ENCODE data around the gene CYSTM1.
A peak's percentile ranks its signal among the peaks of the same experiment; 100 is the strongest.

The CYSTM1 gene

DNA sequence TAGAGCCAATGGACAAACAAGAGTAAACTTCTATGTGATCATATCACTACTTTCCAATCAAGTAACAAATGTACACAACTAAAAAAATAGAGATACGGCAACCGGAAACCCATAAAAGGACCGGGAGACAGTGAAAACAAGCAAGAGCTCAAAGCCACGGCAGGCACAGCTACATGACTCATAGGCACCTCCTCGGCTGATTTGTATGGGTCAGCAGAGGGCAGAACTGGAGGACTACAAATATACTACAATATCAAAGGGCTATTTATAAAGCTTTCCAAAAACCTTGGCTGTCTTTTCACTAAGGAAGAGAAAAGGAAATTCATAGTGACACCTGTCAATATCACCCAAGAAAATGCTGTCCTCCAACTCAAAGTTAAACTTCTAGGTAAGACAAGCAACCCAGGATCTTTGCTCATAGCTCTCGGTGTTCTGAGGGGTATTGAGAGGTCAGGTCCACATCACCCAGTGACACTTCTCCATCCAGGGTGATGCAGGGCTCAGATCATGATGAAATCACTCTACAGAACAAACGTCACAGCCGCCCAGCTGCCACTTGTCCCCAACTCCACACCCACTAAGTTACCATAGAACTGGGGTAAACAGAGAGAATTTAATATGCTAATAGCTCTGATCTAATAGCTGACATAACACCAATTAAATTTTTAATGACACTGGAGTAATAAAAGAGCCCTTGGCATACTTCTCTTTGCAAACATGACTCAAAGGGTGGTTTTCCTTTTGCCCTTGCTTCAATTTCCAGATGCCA lies 86.6 kb downstream of the CYSTM1 start:
- DNase-seq (ENCODE audit: insufficient read length, low spot score) (peak; percentile 73), FAIRE-seq (peak; percentile 92)
- no peak for TF ChIP-seq POLR2A (IDR thresholded peaks at IDR 0.05; ENCODE audit: low read depth, low read length)

DNA sequence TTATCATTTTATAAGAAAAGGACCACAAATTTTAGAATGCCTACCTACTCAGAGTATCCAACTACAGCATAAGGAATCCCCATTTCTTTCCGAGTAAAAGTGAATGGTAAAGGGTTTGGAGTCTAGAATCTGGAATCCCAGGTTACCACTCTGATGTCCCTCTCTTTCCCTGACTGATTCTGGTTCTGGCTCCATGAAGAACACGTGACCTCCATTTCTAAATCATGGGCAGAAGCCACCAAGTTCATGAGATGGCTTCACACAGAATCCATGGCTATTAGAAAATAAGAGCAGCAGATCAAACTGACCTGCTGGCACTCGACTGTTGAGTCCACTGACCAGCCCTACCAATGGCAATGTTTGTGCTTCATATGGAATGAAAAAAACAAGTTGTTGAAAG lies 87.2 kb downstream of the CYSTM1 start:
- FAIRE-seq = no peak

DNA sequence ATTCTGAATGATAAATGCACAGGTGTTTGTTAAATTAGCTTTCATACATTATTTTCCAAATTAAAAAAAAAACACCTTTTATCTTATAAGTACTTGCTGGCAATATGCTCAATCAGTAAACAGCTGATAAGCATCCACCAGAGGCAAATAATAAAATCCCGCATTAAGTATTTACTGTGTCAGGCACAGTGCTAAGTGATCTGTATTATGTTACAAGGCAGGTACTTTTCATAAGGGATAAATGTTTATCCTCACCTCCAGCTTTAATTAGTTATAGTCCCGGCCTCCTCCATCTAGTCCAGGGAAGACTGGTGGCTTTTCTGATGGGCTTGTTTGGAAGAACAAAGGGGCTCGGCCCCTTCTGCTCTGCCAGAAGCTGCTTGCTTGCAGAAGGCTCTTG lies 87.9 kb downstream of the CYSTM1 start:
- FAIRE-seq = no peak

More for the DNA sequence above, 87.2 kb downstream of the CYSTM1 start:
- DNase-seq (ENCODE audit: insufficient read length, low spot score) = no peak
- no peak for TF ChIP-seq POLR2A (IDR thresholded peaks at IDR 0.05; ENCODE audit: low read depth, low read length)

DNA sequence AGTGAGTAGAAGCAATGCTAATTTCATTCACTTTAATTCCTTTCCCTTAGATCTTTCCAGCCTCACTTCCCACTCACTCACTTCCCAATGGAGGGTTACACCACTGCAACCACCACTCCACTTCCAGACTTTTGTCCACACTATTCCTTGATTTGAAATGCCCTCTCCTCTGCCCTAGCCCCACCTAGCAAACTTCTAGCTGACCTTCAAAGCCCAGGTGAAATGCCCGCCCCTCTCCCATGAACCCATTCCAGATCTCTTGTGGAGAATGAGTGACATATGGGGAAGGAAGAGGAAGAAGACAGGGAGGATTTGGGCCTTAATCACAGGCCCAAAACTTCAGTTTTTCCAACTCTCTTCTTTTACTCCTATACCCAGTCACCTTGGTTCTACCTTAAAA lies 90.9 kb downstream of the CYSTM1 start:
- FAIRE-seq = no peak
- TF ChIP-seq POLR2A (IDR thresholded peaks at IDR 0.05; ENCODE audit: low read depth, low read length) = no peak
- no peak for DNase-seq (ENCODE audit: insufficient read length, low spot score)

More for the DNA sequence above, 87.9 kb downstream of the CYSTM1 start:
- DNase-seq (ENCODE audit: insufficient read length, low spot score) = no peak
- no peak for TF ChIP-seq POLR2A (IDR thresholded peaks at IDR 0.05; ENCODE audit: low read depth, low read length)

DNA sequence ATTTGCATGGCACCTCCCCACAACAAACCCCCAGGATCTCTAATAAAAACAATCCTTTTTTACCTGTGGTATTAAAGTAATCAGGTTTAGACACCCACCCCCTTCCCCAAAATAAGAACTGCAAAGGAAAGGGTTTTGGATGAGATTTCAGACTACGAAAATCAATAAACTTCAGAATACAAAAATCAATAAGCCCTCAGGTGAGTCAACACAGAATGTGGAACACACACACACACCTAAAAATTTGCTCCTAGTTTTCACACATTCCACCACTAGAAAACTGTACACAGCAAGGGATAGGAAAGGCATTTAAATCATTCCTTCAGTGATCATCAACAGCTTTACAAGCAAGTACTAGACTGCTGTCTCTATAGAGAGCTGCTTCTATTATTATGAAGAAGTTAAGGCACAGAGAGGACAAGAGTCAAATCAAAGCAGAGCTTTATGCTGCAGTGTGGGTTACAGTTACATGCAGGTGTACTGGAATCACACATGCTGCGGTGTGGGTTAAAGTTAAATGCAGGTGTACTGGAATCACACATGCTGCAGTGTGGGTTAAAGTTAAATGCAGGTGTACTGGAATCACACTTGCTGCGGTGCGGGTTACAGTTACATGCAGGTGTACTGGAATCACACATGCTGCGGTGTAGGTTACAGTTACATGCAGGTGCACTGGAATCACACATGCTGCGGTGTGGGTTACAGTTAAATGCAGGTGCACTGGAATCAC lies 91.6 kb downstream of the CYSTM1 start:
- FAIRE-seq (no peak), DNase-seq (ENCODE audit: insufficient read length, low spot score) (no peak)
- no peak for TF ChIP-seq POLR2A (IDR thresholded peaks at IDR 0.05; ENCODE audit: low read depth, low read length)

DNA sequence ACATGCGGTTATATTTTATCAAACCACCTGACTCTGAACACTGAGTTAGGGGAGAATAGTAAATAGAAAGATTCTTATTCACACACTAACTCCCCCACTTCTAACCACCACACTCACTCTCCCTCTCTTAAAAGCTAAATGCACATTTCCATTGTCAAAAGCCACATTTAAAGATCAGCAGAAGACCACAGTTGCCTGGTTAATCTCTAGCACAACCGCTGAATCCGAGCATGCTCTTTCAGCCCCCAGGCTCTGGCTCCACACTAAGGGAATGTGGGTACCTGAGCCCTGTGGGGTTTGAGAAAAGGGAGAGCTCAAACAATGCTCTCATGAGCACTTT lies 92.2 kb downstream of the CYSTM1 start:
- DNase-seq (ENCODE audit: insufficient read length, low spot score) = no peak
- TF ChIP-seq POLR2A (IDR thresholded peaks at IDR 0.05; ENCODE audit: low read depth, low read length) = no peak

DNA sequence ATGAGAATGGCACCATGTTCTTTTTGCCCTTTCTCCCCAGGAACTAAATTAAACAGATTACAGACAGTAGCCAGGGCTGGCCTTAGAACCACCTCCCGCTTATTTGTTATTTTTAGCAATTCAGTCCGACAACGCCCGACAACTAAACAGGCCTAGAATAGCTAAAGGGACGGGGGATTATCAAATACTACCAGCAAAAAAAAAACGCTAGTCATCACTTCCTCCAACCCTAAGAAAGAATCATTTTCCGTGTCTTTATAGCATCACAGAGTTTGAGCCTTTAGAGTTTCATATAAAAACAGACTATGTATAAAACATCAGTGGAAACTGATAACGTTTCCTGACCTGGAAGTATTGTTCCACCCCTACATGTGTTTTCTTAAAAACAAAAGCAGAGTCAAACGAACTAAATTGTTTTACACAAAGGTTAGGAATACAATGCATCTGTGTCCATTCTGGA lies 92.6 kb downstream of the CYSTM1 start:
- DNase-seq (ENCODE audit: insufficient read length, low spot score) = no peak
- FAIRE-seq = no peak
- no peak for TF ChIP-seq POLR2A (IDR thresholded peaks at IDR 0.05; ENCODE audit: low read depth, low read length)

More for the DNA sequence above, 92.2 kb downstream of the CYSTM1 start:
- no peak for FAIRE-seq

DNA sequence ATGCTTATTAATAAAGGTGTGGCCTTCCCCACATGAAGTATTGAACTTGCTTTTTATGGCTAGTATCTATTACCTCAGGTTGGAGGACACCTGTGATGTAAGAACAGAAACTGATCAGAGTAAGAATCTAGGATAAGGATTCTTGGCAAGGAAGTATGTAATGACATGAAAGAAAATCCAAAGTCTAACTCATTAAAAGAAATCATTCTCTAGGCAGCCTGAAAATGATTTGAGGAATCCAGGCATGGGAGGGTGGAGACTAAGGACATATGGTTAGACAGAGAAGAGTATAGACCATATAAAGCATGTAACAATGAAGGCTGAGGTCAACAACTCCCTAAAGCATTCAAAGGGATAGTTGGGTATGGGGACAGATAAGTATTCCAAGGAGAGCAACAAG lies 95.0 kb downstream of the CYSTM1 start:
- DNase-seq (ENCODE audit: insufficient read length, low spot score) (no peak), FAIRE-seq (no peak)
- no peak for TF ChIP-seq POLR2A (IDR thresholded peaks at IDR 0.05; ENCODE audit: low read depth, low read length)

DNA sequence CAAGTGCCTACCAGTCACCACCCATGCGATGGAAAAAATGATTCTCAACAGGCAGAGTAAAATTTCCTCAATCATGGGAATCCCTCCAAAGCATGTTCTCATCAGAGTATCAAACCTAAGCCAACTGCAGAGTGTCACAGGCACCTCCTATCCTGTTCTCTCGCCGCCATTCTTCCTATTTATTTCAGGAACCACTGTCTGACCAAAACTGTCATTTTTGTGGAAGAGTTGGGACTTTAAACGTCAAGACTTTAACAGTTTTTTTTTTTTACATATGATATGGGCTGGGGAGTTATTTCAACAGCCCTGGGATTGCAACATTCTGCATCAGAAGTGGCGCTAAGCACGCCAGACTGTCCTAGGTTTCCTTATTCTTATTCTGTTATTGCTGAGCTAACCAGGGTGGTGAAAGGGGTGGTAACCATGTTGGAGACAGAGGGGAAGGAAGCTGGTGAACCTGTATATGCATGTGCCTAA lies 98.5 kb downstream of the CYSTM1 start:
- DNase-seq (ENCODE audit: insufficient read length, low spot score) = no peak
- FAIRE-seq = no peak

DNA sequence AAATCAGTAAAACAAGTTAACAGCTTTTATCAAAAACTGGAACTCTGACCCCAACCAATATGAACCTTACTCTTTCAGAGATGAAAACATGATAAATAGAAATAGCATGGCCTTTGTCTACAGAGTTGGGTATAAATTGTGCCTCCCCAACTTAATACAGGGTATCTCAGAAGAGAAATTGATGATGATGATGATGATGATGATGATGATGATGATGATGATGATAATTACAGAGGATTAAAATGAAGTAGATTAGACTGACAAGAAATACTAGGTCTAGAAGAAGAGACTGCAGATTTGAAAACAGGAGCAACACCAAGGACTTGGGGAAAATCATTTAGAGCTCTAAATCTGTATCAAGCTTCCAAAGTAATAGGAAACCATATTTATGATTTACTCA lies 100.8 kb downstream of the CYSTM1 start:
- DNase-seq (ENCODE audit: insufficient read length, low spot score) (no peak), FAIRE-seq (no peak)
- no peak for TF ChIP-seq POLR2A (IDR thresholded peaks at IDR 0.05; ENCODE audit: low read depth, low read length)

More for the DNA sequence above, 98.5 kb downstream of the CYSTM1 start:
- TF ChIP-seq POLR2A (IDR thresholded peaks at IDR 0.05; ENCODE audit: low read depth, low read length) = no peak

DNA sequence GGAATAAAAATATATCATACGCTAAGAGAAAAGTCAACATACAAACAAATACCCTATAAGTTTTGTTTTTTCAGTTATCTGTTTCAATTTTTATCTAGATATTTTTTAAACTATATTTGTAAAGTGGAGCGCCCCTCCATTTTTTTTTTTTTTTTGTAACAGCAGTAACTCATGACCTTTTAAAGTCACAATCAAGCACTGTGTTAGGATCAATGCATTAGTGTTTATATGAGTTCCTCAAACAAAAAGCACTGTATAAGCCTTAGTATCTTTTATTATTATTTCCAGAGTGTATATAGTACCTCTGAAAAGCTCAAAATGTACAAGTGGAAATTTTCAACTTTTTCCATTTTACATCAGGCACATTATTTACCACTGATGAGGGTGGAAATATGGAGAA lies 107.3 kb downstream of the CYSTM1 start:
- FAIRE-seq (no peak), DNase-seq (ENCODE audit: insufficient read length, low spot score) (no peak)
- TF ChIP-seq POLR2A (IDR thresholded peaks at IDR 0.05; ENCODE audit: low read depth, low read length) = no peak

DNA sequence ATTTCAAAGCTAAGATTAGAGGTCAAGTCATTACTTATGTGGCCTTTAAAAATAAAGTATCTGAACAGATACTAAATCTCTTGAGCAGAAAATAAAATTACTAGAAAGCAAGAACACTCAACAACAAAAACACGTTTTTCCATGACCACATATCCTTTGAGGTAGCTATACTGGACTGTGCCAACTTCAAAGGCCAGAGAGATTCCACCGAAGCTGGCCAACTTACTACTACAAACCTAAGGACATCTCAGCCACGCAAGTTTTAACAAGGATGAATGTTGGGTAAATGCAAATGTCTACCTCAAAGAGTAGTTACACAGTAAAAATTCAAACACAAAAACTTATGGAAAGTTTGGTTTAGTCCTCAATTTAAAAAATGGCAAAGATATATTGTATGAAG lies 109.0 kb downstream of the CYSTM1 start:
- TF ChIP-seq POLR2A (IDR thresholded peaks at IDR 0.05; ENCODE audit: low read depth, low read length) = no peak
- FAIRE-seq = peak; percentile 27

DNA sequence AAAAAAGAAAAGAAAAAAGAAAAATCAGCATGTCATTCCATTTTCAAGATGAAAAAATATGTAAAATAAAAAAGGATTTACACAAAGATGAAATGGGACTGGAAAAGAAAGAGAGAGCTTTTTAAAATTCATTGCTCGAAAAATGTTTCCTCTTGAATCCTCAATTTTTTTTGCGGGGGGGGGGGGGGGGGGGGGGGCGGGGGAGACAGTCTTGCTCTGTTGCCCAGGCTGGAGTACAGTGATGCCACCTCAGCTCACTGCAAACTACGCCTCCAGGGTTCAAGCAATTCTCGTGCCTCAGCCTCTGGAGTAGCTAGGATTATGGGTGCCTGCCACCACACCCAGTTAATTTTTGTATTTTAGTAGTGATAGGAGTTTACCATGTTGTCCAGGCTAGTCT lies 111.4 kb downstream of the CYSTM1 start:
- DNase-seq (ENCODE audit: insufficient read length, low spot score) = no peak
- FAIRE-seq = no peak
- TF ChIP-seq POLR2A (IDR thresholded peaks at IDR 0.05; ENCODE audit: low read depth, low read length) = no peak

More for the DNA sequence above, 109.0 kb downstream of the CYSTM1 start:
- DNase-seq (ENCODE audit: insufficient read length, low spot score) = no peak

DNA sequence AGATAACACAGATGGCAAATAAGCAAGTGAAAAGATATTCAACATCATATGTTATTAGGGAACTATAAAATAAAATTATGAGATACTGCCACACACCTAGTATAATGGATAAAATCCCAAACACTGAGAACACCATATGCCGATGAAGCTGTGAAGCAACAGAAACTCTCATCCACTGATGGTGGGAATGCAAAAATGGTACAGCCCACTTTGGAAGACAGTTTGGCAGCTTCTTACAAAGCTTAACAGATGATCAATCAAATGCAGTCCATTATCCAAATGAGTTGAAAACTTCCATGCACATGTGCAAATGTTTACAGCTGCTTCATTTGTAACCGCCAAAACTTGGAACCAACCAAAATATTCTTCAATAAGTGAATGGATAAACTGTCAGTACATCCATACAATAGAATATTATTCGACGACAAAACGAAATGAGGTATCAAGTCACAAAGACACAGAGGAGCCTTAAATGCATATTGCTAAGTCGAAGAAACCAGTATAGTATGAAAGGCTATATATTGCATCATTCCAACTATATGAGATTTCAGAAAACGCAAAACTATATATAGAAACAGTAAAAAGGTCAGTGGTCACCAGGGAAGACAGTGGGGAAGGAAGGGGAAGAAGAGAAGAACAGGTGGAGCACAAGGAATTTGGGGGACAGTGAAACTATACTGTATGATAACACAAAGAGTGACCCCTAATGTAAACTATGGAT lies 113.0 kb downstream of the CYSTM1 start:
- no peak for TF ChIP-seq POLR2A (IDR thresholded peaks at IDR 0.05; ENCODE audit: low read depth, low read length)
- FAIRE-seq = no peak
- DNase-seq (ENCODE audit: insufficient read length, low spot score) = no peak

Data from H54 (cell line).